ENCODE results near the gene HOXD3.

Gene HOXD3

DNA sequence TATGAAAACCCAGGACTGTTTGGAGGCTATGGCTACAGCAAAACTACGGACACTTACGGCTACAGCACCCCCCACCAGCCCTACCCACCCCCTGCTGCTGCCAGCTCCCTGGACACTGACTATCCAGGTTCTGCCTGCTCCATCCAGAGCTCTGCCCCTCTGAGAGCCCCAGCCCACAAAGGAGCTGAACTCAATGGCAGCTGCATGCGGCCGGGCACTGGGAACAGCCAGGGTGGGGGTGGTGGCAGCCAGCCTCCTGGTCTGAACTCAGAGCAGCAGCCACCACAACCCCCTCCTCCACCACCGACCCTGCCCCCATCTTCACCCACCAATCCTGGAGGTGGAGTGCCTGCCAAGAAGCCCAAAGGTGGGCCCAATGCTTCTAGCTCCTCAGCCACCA is 12.1 kb downstream of the HOXD3 start:
- no peak for DNase-seq (ENCODE audit: low read depth, low spot score)
- no peak overlapping the region for H3K4me3 ChIP-seq (ENCODE audit: low read length)
- WGBS (ENCODE audit: insufficient coverage, insufficient read length) = no CpG with 5 or more reads among the region's 5 CpGs
- H3K4me1 ChIP-seq (ENCODE audit: control insufficient read depth, insufficient read depth, low read length) = no peaks in the 10 kb centered on the region; the same call in 1 of the 2 replicates
- no peak overlapping the region for H3K27ac ChIP-seq (ENCODE audit: low read length)
- H3K36me3 ChIP-seq (ENCODE audit: control insufficient read depth, insufficient read depth, low read length) = no peaks in the 10 kb centered on the region
- H3K27me3 ChIP-seq (ENCODE audit: control insufficient read depth, insufficient read depth, low read length) = peaks cover 90% of the 10 kb centered on the region
- no peaks in the 10 kb centered on the region for H3K9me3 ChIP-seq (ENCODE audit: control insufficient read depth, insufficient read depth, low read length)

DNA sequence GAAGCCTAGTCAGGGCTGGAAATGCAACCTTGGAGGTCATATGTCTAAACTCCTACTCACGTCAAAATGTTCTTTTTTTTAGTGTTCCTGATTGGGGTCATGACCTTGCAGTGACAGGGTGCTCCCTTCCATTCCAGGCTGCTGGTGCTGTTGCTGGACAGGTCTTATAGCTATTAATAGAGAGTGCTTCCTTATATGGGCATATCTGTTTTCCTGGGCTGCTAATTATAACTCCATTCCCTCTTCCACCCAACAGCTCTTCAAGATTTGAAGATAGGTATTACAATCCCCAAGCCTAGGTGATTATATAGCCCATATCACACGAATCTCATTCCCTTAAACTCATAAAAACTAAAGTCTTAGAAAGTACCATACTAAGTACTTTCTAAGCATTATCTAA is 12.6 kb downstream of the HOXD3 start:
- peaks cover 1% of the 10 kb centered on the region; the same call in 1 of the 2 replicates for H3K4me1 ChIP-seq (ENCODE audit: control insufficient read depth, insufficient read depth, low read length)
- no peaks in the 10 kb centered on the region for H3K9me3 ChIP-seq (ENCODE audit: control insufficient read depth, insufficient read depth, low read length)
- no peaks in the 10 kb centered on the region for H3K36me3 ChIP-seq (ENCODE audit: control insufficient read depth, insufficient read depth, low read length)
- 100% methylated on average over 1 of the region's 2 CpGs for WGBS (ENCODE audit: insufficient coverage, insufficient read length)
- H3K27ac ChIP-seq (ENCODE audit: low read length) = no peak overlapping the region
- H3K4me3 ChIP-seq (ENCODE audit: low read length) = no peak overlapping the region
- DNase-seq (ENCODE audit: low read depth, low spot score) = no peak
- peaks cover 90% of the 10 kb centered on the region for H3K27me3 ChIP-seq (ENCODE audit: control insufficient read depth, insufficient read depth, low read length)

- H3K9me3 ChIP-seq (ENCODE audit: control insufficient read depth, insufficient read depth, low read length) = no peaks in the 10 kb centered on the region
- H3K4me1 ChIP-seq (ENCODE audit: control insufficient read depth, insufficient read depth, low read length) = peaks cover 3% of the 10 kb centered on the region
- no peaks in the 10 kb centered on the region for H3K36me3 ChIP-seq (ENCODE audit: control insufficient read depth, insufficient read depth, low read length)
- no peak overlapping the region for H3K27ac ChIP-seq (ENCODE audit: low read length)
- H3K27me3 ChIP-seq (ENCODE audit: control insufficient read depth, insufficient read depth, low read length) = peaks cover 90% of the 10 kb centered on the region
- DNase-seq (ENCODE audit: low read depth, low spot score) = no peak
- no CpG with 5 or more reads among the region's 1 CpG for WGBS (ENCODE audit: insufficient coverage, insufficient read length)
- H3K4me3 ChIP-seq (ENCODE audit: low read length) = no peak overlapping the region
These were observed 13.6 kb downstream of the HOXD3 start for GRCh38 chr2:176170602-176171305.

DNA sequence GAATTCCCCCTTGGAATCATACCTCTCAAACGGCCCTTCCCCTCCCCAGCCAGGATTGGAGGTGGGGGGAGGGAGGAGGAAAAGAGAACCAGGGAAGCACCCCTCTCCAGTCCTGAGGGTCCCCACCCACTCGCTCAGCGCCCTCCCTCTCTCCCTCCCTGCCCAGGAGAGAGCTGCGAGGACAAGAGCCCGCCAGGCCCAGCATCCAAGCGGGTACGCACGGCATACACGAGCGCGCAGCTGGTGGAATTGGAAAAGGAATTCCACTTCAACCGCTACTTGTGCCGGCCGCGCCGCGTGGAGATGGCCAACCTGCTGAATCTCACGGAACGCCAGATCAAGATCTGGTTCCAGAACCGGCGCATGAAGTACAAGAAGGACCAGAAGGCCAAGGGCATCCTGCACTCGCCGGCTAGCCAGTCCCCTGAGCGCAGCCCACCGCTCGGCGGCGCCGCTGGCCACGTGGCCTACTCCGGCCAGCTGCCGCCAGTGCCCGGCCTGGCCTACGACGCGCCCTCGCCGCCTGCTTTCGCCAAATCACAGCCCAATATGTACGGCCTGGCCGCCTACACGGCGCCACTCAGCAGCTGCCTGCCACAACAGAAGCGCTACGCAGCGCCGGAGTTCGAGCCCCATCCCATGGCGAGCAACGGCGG is 14.4 kb downstream of the HOXD3 start:
- Histone ChIP-seq H3K9me3 (ENCODE audit: control insufficient read depth, insufficient read depth, low read length) (no peaks in the 10 kb centered on the region), H3K4me1 (ENCODE audit: control insufficient read depth, insufficient read depth, low read length) (peaks cover 3% of the 10 kb centered on the region), H3K4me3 (ENCODE audit: low read length) (no peak overlapping the region; the same call in 1 of the 2 replicates), H3K27me3 (ENCODE audit: control insufficient read depth, insufficient read depth, low read length) (peaks cover 90% of the 10 kb centered on the region), H3K27ac (ENCODE audit: low read length) (no peak overlapping the region), H3K36me3 (ENCODE audit: control insufficient read depth, insufficient read depth, low read length) (no peaks in the 10 kb centered on the region)
- DNase-seq (ENCODE audit: low read depth, low spot score) = no peak
- WGBS (ENCODE audit: insufficient coverage, insufficient read length) = no CpG with 5 or more reads among the region's 51 CpGs

DNA sequence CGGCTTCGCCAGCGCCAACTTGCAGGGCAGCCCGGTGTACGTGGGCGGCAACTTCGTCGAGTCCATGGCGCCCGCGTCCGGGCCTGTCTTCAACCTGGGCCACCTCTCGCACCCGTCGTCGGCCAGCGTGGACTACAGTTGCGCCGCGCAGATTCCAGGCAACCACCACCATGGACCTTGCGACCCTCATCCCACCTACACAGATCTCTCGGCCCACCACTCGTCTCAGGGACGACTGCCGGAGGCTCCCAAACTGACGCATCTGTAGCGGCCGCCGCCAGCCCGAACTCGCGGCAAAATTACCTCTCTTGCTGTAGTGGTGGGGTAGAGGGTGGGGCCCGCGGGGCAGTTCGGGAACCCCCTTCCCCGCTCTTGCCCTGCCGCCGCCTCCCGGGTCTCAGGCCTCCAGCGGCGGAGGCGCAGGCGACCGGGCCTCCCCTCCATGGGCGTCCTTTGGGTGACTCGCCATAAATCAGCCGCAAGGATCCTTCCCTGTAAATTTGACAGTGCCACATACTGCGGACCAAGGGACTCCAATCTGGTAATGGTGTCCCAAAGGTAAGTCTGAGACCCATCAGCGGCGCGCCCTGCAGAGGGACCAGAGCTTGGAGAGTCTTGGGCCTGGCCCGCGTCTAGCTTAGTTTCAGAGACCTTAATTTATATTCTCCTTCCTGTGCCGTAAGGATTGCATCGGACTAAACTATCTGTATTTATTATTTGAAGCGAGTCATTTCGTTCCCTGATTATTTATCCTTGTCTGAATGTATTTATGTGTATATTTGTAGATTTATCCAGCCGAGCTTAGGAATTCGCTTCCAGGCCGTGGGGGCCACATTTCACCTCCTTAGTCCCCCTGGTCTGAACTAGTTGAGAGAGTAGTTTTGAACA is 15.1 kb downstream of the HOXD3 start:
- DNase-seq (ENCODE audit: low read depth, low spot score) = no peak
- Histone ChIP-seq H3K4me3 (ENCODE audit: low read length) (no peak overlapping the region; the same call in 1 of the 2 replicates), H3K36me3 (ENCODE audit: control insufficient read depth, insufficient read depth, low read length) (no peaks in the 10 kb centered on the region), H3K9me3 (ENCODE audit: control insufficient read depth, insufficient read depth, low read length) (no peaks in the 10 kb centered on the region), H3K27ac (ENCODE audit: low read length) (no peak overlapping the region), H3K27me3 (ENCODE audit: control insufficient read depth, insufficient read depth, low read length) (peaks cover 92% of the 10 kb centered on the region), H3K4me1 (ENCODE audit: control insufficient read depth, insufficient read depth, low read length) (peaks cover 3% of the 10 kb centered on the region)
- no CpG with 5 or more reads among the region's 60 CpGs for WGBS (ENCODE audit: insufficient coverage, insufficient read length)

- peaks cover 92% of the 10 kb centered on the region for H3K27me3 ChIP-seq (ENCODE audit: control insufficient read depth, insufficient read depth, low read length)
- H3K27ac ChIP-seq (ENCODE audit: low read length) = no peak overlapping the region
- H3K4me3 ChIP-seq (ENCODE audit: low read length) = no peak overlapping the region
- H3K9me3 ChIP-seq (ENCODE audit: control insufficient read depth, insufficient read depth, low read length) = no peaks in the 10 kb centered on the region
- DNase-seq (ENCODE audit: low read depth, low spot score) = no peak
- WGBS (ENCODE audit: insufficient coverage, insufficient read length) = no CpG with 5 or more reads among the region's 14 CpGs
- H3K4me1 ChIP-seq (ENCODE audit: control insufficient read depth, insufficient read depth, low read length) = peaks cover 3% of the 10 kb centered on the region
- no peaks in the 10 kb centered on the region for H3K36me3 ChIP-seq (ENCODE audit: control insufficient read depth, insufficient read depth, low read length)
These were observed 15.9 kb downstream of the HOXD3 start for GRCh38 chr2:176172895-176173566.

GRCh38 chr2:176173567-176174381 is 16.7 kb downstream of the HOXD3 start:
- Histone ChIP-seq H3K27me3 (ENCODE audit: control insufficient read depth, insufficient read depth, low read length) (peaks cover 94% of the 10 kb centered on the region), H3K36me3 (ENCODE audit: control insufficient read depth, insufficient read depth, low read length) (no peaks in the 10 kb centered on the region), H3K27ac (ENCODE audit: low read length) (no peak overlapping the region), H3K4me1 (ENCODE audit: control insufficient read depth, insufficient read depth, low read length) (peaks cover 6% of the 10 kb centered on the region), H3K9me3 (ENCODE audit: control insufficient read depth, insufficient read depth, low read length) (no peaks in the 10 kb centered on the region), H3K4me3 (ENCODE audit: low read length) (no peak overlapping the region)
- DNase-seq (ENCODE audit: low read depth, low spot score) = no peak
- WGBS (ENCODE audit: insufficient coverage, insufficient read length) = no CpG with 5 or more reads among the region's 7 CpGs

DNA sequence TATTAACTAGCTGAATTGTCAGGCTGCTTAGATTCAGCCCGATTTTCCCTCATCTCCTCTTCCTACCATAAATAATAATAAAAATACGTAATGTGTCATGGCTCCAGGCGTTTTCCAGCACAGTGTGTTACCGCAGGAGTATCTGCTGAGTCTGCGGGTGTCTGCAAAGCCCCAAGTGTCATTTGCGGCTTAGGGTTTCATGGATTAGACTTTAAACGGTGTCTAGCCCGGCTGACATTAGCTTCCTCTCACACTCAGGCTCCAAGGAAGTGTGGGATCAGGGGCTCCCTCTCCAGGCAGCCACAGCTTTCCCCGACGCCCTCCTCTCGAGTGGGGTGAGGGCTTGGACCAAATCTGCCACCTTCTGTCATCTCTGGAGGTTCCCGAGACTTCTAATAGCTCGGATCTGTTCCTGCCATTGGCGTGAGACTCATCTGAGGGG is 17.3 kb downstream of the HOXD3 start:
- H3K9me3 ChIP-seq (ENCODE audit: control insufficient read depth, insufficient read depth, low read length) = no peaks in the 10 kb centered on the region
- H3K27ac ChIP-seq (ENCODE audit: low read length) = no peak overlapping the region
- peaks cover 94% of the 10 kb centered on the region for H3K27me3 ChIP-seq (ENCODE audit: control insufficient read depth, insufficient read depth, low read length)
- no CpG with 5 or more reads among the region's 14 CpGs for WGBS (ENCODE audit: insufficient coverage, insufficient read length)
- H3K4me1 ChIP-seq (ENCODE audit: control insufficient read depth, insufficient read depth, low read length) = peaks cover 6% of the 10 kb centered on the region
- DNase-seq (ENCODE audit: low read depth, low spot score) = no peak
- no peaks in the 10 kb centered on the region for H3K36me3 ChIP-seq (ENCODE audit: control insufficient read depth, insufficient read depth, low read length)
- H3K4me3 ChIP-seq (ENCODE audit: low read length) = no peak overlapping the region

DNA sequence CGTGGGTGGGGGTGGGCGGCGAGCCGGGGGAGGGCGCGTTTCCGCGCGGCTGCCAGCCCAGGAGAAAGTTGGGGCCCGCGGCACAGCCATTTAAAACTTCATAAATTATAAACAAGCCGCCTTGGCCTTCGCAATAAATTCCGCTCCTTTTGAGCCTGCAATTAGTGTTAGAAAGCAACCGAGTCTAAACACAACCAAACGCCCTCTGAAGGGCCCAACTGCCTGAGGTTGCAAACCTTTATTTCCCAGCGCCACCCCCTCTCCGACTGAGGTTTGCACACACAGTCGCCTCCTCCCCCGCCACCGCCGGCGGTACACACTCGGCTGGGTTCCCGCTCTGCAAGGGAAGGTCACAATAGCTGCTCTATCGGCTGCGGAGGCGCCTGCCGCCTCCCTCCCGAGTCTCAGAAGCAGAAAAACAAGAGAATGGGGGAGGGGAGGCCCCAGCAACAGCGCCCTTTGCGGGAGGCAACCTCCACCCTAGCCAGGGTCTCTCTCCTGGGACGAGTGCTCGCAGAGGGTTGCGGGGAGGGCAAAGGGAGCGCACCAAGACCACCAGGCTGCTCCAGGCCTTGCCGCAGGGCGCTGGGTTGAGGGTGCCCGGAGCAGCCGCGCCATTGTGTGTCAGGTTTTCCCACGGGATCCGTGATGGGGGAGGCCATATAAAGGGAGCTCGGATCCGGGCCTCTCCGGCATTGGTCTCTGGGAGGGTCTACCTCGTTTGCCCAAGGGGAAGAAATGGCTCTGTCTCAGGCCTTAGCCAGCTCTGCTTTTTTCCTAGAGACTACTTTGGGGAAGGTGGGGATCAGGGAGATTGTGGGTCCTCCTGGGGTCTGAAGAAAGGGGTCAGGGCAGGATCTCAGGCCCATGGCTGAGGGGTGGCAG is 18.0 kb downstream of the HOXD3 start:
- DNase-seq (ENCODE audit: low read depth, low spot score) = no peak
- WGBS (ENCODE audit: insufficient coverage, insufficient read length) = no CpG with 5 or more reads among the region's 47 CpGs
- Histone ChIP-seq H3K36me3 (ENCODE audit: control insufficient read depth, insufficient read depth, low read length) (no peaks in the 10 kb centered on the region), H3K4me1 (ENCODE audit: control insufficient read depth, insufficient read depth, low read length) (peaks cover 6% of the 10 kb centered on the region), H3K27me3 (ENCODE audit: control insufficient read depth, insufficient read depth, low read length) (peaks cover 96% of the 10 kb centered on the region), H3K4me3 (ENCODE audit: low read length) (peak overlapping the region; percentile 21; the same call in 1 of the 2 replicates), H3K9me3 (ENCODE audit: control insufficient read depth, insufficient read depth, low read length) (no peaks in the 10 kb centered on the region), H3K27ac (ENCODE audit: low read length) (no peak overlapping the region)
